ENCODE data around the gene OR2L5.

The OR2L5 gene

DNA sequence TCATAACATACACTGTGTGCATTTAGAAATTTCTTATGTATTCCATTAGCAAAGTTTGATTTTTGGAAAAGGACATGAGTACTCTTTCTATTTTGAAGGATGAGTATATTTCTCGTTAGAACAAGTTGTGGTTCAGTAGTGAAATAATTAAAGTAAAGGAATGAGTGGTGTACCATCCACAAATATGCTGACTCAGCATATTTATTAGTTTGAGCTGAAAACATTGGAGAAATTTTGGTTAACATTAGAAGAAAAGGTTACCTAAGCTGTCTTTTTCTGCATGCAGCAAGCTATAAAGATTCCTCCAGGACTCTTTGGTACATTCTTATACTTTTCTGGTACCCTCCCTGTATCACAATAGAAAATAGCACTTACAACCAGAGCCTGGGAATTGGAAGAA is 5.7 kb upstream of the OR2L5 start:
- H3K4me3 ChIP-seq (ENCODE audit: low read depth, low read length) = no peak overlapping the region
- no peak for DNase-seq (ENCODE audit: low read depth)
- TF ChIP-seq, protein P1, sequence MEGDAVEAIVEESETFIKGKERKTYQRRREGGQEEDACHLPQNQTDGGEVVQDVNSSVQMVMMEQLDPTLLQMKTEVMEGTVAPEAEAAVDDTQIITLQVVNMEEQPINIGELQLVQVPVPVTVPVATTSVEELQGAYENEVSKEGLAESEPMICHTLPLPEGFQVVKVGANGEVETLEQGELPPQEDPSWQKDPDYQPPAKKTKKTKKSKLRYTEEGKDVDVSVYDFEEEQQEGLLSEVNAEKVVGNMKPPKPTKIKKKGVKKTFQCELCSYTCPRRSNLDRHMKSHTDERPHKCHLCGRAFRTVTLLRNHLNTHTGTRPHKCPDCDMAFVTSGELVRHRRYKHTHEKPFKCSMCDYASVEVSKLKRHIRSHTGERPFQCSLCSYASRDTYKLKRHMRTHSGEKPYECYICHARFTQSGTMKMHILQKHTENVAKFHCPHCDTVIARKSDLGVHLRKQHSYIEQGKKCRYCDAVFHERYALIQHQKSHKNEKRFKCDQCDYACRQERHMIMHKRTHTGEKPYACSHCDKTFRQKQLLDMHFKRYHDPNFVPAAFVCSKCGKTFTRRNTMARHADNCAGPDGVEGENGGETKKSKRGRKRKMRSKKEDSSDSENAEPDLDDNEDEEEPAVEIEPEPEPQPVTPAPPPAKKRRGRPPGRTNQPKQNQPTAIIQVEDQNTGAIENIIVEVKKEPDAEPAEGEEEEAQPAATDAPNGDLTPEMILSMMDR (IDR thresholded peaks at IDR 0.05; ENCODE audit: control insufficient read depth, extremely low read depth, insufficient read depth) = no peak

DNA sequence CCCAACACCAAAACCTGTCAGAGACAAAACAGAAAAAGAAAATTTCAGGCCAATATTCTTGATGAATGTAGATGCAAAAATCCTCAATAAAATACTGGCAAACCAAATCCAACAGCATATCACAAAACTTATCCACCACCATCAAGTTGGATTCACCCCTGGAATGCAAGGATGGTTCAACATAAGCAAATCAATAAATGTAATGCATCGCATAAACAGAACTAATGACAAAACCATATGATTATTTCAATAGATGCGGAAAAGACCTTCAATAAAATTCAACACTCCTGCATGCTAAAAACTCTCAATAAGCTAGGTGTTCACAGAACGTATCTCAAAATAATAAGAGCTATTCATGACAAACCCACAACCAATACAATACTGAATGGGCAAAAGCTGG is 3.8 kb upstream of the OR2L5 start:
- TF ChIP-seq, protein P1 (IDR thresholded peaks at IDR 0.05; ENCODE audit: control insufficient read depth, extremely low read depth, insufficient read depth) = no peak
- DNase-seq (ENCODE audit: low read depth) = no peak

DNA sequence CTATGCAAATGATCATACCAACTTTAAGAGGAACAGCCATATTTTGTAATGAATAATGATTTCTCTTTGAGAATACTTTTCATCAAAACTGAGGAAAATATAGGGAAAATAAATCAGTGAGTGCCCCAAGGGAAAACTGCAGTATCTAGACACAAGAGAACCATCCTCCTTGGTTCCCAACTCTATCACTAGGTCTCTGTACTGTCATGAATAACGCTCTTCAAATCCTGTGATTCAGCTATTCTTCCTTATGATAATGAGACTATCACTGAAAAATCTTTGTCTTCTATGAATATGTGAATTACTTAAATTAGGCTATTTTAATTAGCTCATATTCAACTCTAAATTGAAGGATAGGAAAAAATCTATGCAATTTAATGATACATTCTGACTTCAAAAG is 2.3 kb downstream of the OR2L5 start:
- H3K4me3 ChIP-seq (ENCODE audit: low read depth, low read length) = no peak overlapping the region
- DNase-seq (ENCODE audit: low read depth) = no peak
- TF ChIP-seq, protein P1 (IDR thresholded peaks at IDR 0.05; ENCODE audit: control insufficient read depth, extremely low read depth, insufficient read depth) = no peak

More for the DNA sequence above, 3.8 kb upstream of the OR2L5 start:
- H3K4me3 ChIP-seq (ENCODE audit: low read depth, low read length) = no peak overlapping the region

DNA sequence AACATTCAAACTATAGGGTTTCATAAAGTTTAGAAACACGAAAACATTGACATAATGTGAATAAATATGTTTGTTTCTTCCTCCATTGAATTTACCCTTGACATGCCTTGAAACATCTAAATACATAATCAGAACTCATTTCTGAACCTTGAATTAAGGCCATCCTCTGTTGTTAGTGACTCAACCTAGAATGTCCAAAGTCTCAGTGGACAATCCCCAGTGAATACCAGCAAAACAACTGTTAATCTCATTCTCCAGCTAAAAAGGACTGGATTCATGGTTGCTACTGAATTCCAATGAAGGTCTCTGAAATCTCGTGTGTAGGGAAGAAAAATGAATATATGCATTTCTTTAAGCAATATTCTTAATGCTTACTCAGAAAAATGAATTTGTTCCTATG is 16.3 kb downstream of the OR2L5 start, which contains the start of gene OR2L2:
OR2L2 (plus strand) TSS at position 301 of the 400 bp plus-strand sequence. CDS start 8,198 bp downstream, outside the sequence.
- TF ChIP-seq, protein P1 (IDR thresholded peaks at IDR 0.05; ENCODE audit: control insufficient read depth, extremely low read depth, insufficient read depth) = no peak
- no peak for DNase-seq (ENCODE audit: low read depth)
- H3K4me3 ChIP-seq (ENCODE audit: low read depth, low read length) = no peak within 1 kb of the TSS

DNA sequence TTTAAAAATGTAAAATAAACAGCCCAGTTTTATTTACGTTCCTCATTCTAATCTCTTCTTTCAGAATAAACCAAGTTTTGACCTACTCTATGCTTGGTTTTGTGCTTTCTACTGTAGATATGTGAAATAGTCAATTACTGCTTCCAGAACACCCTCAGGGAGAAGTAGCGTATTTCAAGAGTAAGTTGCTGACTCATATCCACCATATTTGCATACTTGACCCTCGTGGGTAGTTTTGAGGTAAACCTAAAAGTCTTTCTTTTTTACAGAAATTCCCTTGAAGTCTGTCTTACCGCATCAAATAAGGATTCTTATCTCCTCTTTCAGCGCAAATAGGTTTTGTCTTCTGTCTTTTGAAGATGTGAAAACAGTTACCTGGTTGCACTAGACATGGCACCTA is 31.7 kb downstream of the OR2L5 start:
- H3K4me3 ChIP-seq (ENCODE audit: low read depth, low read length) = no peak overlapping the region
- DNase-seq (ENCODE audit: low read depth) = no peak
- TF ChIP-seq, protein P1 (IDR thresholded peaks at IDR 0.05; ENCODE audit: control insufficient read depth, extremely low read depth, insufficient read depth) = no peak

DNA sequence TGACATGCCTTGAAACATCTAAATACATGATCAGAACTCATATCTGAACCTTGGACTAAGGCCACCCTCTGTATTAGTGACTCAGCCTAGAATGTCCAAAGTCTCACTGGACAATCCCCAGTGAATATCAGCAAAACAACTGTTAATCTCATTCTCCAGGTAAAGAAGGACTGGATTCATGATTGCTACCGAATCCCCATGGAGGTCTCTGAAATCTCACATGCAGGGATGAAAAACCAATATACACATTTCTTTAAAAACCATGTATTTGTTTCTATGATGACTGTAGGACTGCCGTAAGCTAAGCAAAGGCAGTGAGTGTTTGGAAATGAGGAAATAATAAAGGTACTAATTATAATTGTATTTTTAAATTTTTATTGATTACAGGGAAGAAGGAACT is 33.1 kb downstream of the OR2L5 start, which contains the start of gene OR2L3:
OR2L3 (plus strand) TSS at position 301 of the 400 bp plus-strand sequence. CDS start 13,846 bp downstream, outside the sequence.
- H3K4me3 ChIP-seq (ENCODE audit: low read depth, low read length) = no peak within 1 kb of the TSS
- TF ChIP-seq, protein P1 (IDR thresholded peaks at IDR 0.05; ENCODE audit: control insufficient read depth, extremely low read depth, insufficient read depth) = no peak
- DNase-seq (ENCODE audit: low read depth) = no peak

DNA sequence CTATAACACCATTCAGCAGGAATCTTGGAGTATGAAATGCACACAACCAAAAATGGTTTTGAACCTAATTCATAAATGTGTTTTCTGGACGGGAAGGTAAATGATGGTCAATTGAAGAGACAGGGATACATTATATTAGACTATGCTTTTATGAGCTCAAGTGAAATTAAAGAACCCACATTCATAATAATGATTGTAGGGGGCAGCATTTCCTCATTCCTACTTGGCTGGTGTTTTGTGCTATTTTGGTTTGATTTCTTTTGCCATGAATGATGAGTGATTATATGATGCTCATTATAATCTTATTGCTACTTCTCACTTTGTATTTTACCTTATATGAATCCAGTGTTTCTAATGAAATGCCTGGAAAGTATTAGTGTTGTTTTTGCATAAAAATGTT is 33.5 kb downstream of the OR2L5 start:
- no peak overlapping the region for H3K4me3 ChIP-seq (ENCODE audit: low read depth, low read length)
- DNase-seq (ENCODE audit: low read depth) = no peak
- TF ChIP-seq, protein P1 (IDR thresholded peaks at IDR 0.05; ENCODE audit: control insufficient read depth, extremely low read depth, insufficient read depth) = no peak

Measured in LNCaP clone FGC (cell line).